ENCODE data around the gene CHN1.

DNA sequence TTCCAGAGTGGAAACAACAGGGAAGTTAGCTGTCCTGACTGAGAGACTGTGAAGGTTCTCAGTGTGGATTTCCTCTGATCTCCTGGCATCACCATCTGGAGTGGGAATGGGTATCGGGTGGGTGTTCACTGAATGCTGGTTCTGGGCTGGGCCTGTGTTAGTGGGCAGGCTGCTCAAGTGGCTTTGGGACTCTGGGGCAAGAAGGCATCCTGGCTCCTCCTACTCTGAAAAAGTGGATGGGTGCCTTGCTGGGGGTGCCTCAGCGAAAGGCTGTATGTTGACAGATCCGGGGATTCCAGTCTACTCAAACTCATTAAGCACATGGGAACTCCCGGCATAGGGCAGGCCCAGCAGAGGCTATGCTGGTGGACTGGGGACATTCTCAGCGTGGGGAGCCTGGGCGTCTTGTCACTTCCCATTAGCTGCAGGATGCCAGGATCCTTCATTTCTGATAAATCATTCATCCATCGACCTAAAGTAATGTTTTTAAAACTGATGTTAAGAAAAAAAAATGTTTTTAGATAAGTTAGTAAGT, 213.4 kb downstream of the CHN1 start:
- TF ChIP-seq, protein P1, sequence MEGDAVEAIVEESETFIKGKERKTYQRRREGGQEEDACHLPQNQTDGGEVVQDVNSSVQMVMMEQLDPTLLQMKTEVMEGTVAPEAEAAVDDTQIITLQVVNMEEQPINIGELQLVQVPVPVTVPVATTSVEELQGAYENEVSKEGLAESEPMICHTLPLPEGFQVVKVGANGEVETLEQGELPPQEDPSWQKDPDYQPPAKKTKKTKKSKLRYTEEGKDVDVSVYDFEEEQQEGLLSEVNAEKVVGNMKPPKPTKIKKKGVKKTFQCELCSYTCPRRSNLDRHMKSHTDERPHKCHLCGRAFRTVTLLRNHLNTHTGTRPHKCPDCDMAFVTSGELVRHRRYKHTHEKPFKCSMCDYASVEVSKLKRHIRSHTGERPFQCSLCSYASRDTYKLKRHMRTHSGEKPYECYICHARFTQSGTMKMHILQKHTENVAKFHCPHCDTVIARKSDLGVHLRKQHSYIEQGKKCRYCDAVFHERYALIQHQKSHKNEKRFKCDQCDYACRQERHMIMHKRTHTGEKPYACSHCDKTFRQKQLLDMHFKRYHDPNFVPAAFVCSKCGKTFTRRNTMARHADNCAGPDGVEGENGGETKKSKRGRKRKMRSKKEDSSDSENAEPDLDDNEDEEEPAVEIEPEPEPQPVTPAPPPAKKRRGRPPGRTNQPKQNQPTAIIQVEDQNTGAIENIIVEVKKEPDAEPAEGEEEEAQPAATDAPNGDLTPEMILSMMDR (IDR thresholded peaks at IDR 0.05), result no peak
- TF ChIP-seq ZFX (IDR thresholded peaks at IDR 0.05; ENCODE audit: borderline replicate concordance), result no peak

All from 22Rv1 (cell line).